Hematopoietic multipotent progenitor cell (in vitro differentiated cells): Measurements from ENCODE around the gene ADNP2. TPM values are rescaled to one million over a fixed set of nuclear protein-coding genes. Genes with fewer than 3 reads are reported as not detected.

ENCODE experiments used
- DNase-seq, 3 donors: peaks; one replicate each; pipeline ENCODE4 v3.0.0-alpha.2; 2011 to 2015; ENCODE audit warnings: low read depth in 2 of 3, low spot score in 2 of 3
- total RNA-seq: library from RNA; depleted of rRNA; stranded (reverse); fragments of >200 nt; gene quantifications from one replicate; pipeline ENCODE4 v1.2.3, GENCODE V29; 2012

ADNP2 gene
- total RNA-seq, 1 donor: 18.0 TPM

DNA sequence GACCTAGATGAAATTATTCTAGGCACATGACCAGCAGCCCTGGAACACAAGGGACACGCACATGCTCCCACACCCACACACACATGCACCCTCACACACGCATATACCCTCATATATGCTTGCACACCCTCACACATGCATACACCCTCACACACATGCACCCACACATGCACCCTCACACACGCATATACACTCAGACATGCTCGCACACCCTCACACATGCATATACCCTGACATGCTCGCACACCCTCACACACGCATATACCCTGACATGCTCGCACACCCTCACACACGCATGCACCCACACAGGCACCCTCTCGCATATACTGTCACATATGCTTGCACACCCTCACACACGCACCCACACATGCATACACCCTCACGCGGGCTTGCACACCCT is 76.5 kb downstream of the ADNP2 start:
- no peak for DNase-seq

DNA sequence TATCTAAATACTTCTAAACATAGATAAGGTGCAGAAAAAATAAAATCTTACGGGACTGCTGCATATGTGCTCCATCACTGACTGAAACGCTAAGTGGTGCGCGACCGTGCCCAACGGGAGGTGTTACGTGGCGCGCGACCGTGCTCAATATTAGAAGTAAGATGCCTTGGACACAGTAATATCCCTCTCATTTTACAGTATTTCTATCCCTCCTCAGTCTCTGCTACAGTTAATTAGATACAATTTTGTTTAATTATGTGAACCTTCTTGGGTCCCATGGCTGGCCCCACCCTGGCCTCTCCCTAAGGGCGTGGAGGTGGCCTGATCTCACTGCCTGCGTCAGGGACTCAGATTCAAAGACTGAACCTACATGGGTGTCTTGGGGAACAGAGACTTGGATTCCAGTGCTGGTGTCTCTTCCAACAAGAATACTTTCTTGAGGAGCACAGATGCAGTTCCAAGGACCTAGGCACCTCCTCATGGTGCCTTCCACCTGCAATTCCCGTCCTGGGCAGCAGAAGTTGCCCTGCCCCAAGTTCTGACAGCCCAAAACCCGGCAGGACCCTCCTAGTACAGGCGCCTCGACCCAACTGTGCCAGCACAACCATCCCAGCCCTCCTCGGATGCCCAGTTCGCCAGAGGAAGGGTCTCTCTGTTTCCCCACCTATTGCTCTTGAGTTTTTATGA is 79.0 kb downstream of the ADNP2 start:
- no peak for DNase-seq

DNA sequence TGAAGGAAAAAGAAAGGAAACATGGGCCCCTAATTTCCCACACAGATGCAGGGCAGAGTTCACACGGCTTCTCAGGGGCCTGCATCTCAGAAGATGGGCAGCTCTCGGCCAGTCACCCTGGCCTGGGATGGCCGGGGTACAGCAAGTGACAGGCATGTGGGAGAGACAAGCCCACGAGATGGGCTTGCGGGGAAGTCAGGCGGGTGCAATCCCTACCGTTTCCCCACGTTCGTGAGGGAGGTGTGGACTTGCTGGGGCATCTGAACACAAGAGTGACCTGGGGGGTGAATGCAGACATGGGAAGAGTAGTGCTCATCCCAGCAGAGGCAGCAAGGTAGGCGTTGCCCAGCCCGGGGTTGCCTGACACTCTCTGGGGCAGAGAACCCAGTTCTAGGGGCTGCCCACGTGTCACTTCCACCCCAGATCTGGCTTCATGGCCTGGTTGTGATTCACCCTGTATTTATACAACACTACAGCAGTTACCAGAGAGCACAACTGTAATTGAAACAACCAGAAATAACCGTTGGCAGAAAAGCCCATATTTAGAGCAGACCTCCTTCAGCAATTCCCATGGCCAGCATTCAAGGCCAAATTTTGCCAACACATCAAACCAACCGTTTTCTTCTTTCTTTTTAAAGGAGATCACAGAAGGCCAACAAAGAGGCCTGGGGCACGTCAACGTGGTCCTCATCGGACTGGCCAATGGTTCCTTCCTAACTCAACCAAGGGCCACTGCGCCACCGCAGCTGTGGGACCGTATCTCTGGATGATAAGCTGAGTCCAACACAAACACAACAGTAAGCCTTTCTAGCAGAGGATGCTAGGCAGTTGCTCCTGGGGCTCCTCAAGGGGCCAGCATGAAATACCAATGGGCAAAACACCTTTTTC is 79.8 kb downstream of the ADNP2 start:
- no peak for DNase-seq

DNA sequence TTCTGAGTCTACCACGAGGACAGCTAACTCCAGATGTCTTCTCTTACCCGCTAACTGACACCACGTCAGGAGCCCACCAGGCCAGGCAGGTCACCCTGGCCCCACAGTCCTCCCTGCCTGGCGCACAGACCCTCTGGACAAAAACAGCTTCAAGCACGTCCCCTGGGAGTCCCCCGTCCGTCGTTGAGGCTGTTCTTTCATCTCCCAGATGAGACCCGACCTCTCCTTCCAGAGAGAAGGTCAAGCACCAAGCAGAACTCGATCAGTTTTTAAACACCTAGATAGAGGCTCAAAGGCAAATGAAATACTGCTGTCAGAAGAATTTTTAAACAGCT is 80.4 kb downstream of the ADNP2 start:
- no peak for DNase-seq

Other genes with a start within 250 kb of the ADNP2 start
- gene SLC66A2, start 157.6 kb upstream of the ADNP2 start, total RNA-seq: 108 TPM
- gene HSBP1L1, start 144.6 kb upstream of the ADNP2 start, total RNA-seq: 6.2 TPM
- 37.4 TPM for gene TXNL4A, start 120.7 kb upstream of the ADNP2 start, total RNA-seq
- gene RBFA, start 74.8 kb upstream of the ADNP2 start, total RNA-seq: 26.1 TPM
- gene PARD6G, start 138.3 kb downstream of the ADNP2 start, total RNA-seq: under 0.01 TPM